Renal pelvis (tissue), 3 donors: ENCODE data around the gene LATS1. TPM values are rescaled to one million over a fixed set of nuclear protein-coding genes. Genes with fewer than 3 reads are reported as not detected.

ENCODE experiments used
- polyA plus RNA-seq, 3 donors: library from polyadenylated mRNA; unstranded; fragments of 120-200 nt; gene quantifications; one replicate each; pipeline ENCODE4 v1.2.1, GENCODE V29; 2013; ENCODE audit not compliant: insufficient read length in 3 of 3

The LATS1 gene
- polyA plus RNA-seq, 3 donors = 25.2 to 31.7 (median 30.7) TPM

Other genes with a start within 250 kb of the LATS1 start
- gene ZC3H12D, start 233.1 kb downstream of the LATS1 start, polyA plus RNA-seq = under 1 TPM; 0.27 to 0.65 (median 0.29) TPM
- gene PPIL4, start 172.1 kb downstream of the LATS1 start, polyA plus RNA-seq = 10 to 100 TPM; 49.5 to 57.1 (median 52.2) TPM
- 10 to 100 TPM; 72.9 to 96.1 (median 81.4) TPM for gene GINM1, start 151.7 kb downstream of the LATS1 start, polyA plus RNA-seq
- 10 to 100 TPM; 27.0 to 32.4 (median 27.9) TPM for gene KATNA1, start 69.4 kb downstream of the LATS1 start, polyA plus RNA-seq
- gene NUP43, start 28.4 kb upstream of the LATS1 start, polyA plus RNA-seq = 10 to 100 TPM; 37.7 to 46.5 (median 44.1) TPM
- gene PCMT1, start 31.6 kb upstream of the LATS1 start, polyA plus RNA-seq = 10 to 100 TPM; 81.3 to 94.0 (median 88.6) TPM
- gene LRP11, start 146.3 kb upstream of the LATS1 start, polyA plus RNA-seq = 10 to 100 TPM; 33.5 to 35.2 (median 34.2) TPM
- under 1 TPM; 0.29 to 0.60 (median 0.58) TPM for gene RAET1E, start 180.0 kb upstream of the LATS1 start, polyA plus RNA-seq
- 1 to 10 TPM in 2 of 3 donors, under 1 TPM in 1; 0.86 to 1.4 (median 1.4) TPM for gene RAET1G, start 205.0 kb upstream of the LATS1 start, polyA plus RNA-seq
- under 1 TPM; 0.68 to 0.70 (median 0.68) TPM for gene ULBP2, start 223.9 kb upstream of the LATS1 start, polyA plus RNA-seq
- gene ULBP1, start 245.8 kb upstream of the LATS1 start, polyA plus RNA-seq = 1 to 10 TPM; 1.2 to 2.1 (median 1.3) TPM